Pancreas (tissue), 10 donors: ENCODE measurements around the gene PDZD2. TPM values are rescaled to one million over a fixed set of nuclear protein-coding genes. Genes with fewer than 3 reads are reported as not detected.

Source experiments
- ATAC-seq, 4 donors: fragments of 200-7000 bp; cut with Tn5 transposase; one replicate each; pipeline versions ENCODE4 v1.8.0 to v1.9.1; 2020; ENCODE audit warnings: mild to moderate bottlenecking in 4 of 4, moderate library complexity in 4 of 4
- DNase-seq, 6 donors: peaks; one replicate each; pipeline ENCODE4 v3.0.0-alpha.2; 2020
- FAIRE-seq: peaks from 2 replicates; lab custom pipeline; 2012; peaks lifted over from hg19 to GRCh38; lab: Jason Lieb, UNC
- H3K27ac ChIP-seq, 4 donors: fragments of 200-600 bp; sonication (generic); 1 replicate in 3 of 4; 2 replicates in 1 of 4; pipeline versions ENCODE4 v1.5.0 to v1.8.0; 2020
- H3K27me3 ChIP-seq, 4 donors: fragments of 200-600 bp; one replicate each; pipeline ENCODE4 v1.8.0; 2021
- H3K36me3 ChIP-seq, 3 donors: fragments of 200-600 bp; sonication (generic) in 1 of 3; one replicate each; pipeline versions ENCODE4 v1.5.0 to v1.8.0; 2020 to 2021
- H3K4me1 ChIP-seq, 3 donors: fragments of 200-600 bp; one replicate each; pipeline ENCODE4 v1.8.0; 2021
- H3K4me3 ChIP-seq, 4 donors: fragments of 200-600 bp; sonication (generic) in 2 of 4; one replicate each; pipeline versions ENCODE4 v1.5.0 to v1.8.0; 2020 to 2021
- H3K9me3 ChIP-seq, 4 donors: fragments of 200-600 bp; one replicate each; pipeline ENCODE4 v1.8.0; 2021
- CTCF ChIP-seq, 4 donors: fragments of 200-600 bp; sonication (generic) in 3 of 4; IDR thresholded peaks; one replicate each; pipeline versions ENCODE4 v1.5.0 to v1.8.0; 2021; ENCODE audit warnings: antibody characterized with exemption in 4 of 4
- WGBS, 2 donors: extraction: QIAGEN DNeasy Blood & Tissue Kit; methylation state at CpG; one replicate each; pipeline ENCODE4 v1.1.7; 2013; 5-methylcytosine and 5-hydroxymethylcytosine counted together
- intact Hi-C, 3 donors: fragments of 100-400 bp; cut with DNase I; formaldehyde crosslinking; loops; one replicate each; pipeline versions ENCODE4 v1.11.1 to v1.14.2; 2022
- polyA plus RNA-seq, 2 donors: library from polyadenylated mRNA; stranded (reverse); fragments of 200-250 nt; gene quantifications; one replicate each; pipeline ENCODE4 v1.2.3, GENCODE V29; 2013
- total RNA-seq, 6 donors: library from RNA; stranded (reverse); fragmentation: NEBNext Ultra II Directional in 4 of 6; extraction: Animal tissue kit (Norgen Biotek cat#: 25700) in 4 of 6; gene quantifications; one replicate each; pipeline versions ENCODE4 v1.2.1 to v1.2.4, GENCODE V29; 2021 to 2023
- donor health status: healthy with polysubstance abuse.
- donor health status: DM: no; HTN: no; CAD: no; lungs with moderate emphysema.
- donor health status: DM: no; HTN: no; CAD: no.
- donor health status: control.
- donor health status: control.
- donor health status: Bipolar disorder and iron deficiency.
- donor health status: DM: yes; HTN: yes; CAD: no.
- donor health status: DM: no; HTN: no; CAD: no.
- donor health status: DM: no; HTN: no; CAD: no.
- donor health status: DM: yes; HTN: yes; CAD: no.

PDZD2 gene
- total and polyA plus RNA-seq, 8 donors = 1.4 to 4.5 (median 3.3) TPM

GRCh38 chr5:31995006-31995405, 356.1 kb downstream of the PDZD2 start:
- Histone ChIP-seq H3K4me3 (no peak overlapping the region), H3K9me3 (no peaks in the 10 kb centered on the region), H3K4me1 (no peaks in the 10 kb centered on the region), H3K27me3 (no peaks in the 10 kb centered on the region), H3K27ac (no peak overlapping the region), H3K36me3 (no peaks in the 10 kb centered on the region)
- DNase-seq = no peak
- no peak for TF ChIP-seq CTCF (IDR thresholded peaks at IDR 0.05)
- FAIRE-seq = no peak
- WGBS, 2 donors = 55 to 63% methylated on average over 4 of the region's 4 CpGs
- intact Hi-C loops = no loop called here
- ATAC-seq = no peak

- 70 to 81% methylated on average over 7 of the region's 7 CpGs for WGBS, 2 donors
- FAIRE-seq (no peak), ATAC-seq (no peak), DNase-seq (no peak)
- TF ChIP-seq CTCF (IDR thresholded peaks at IDR 0.05) = no peak
- no peaks in the 10 kb centered on the region for H3K4me1 ChIP-seq
- intact Hi-C loops = no loop called here
- no peak overlapping the region for H3K4me3 ChIP-seq
- H3K27me3 ChIP-seq = no peaks in the 10 kb centered on the region
- H3K36me3 ChIP-seq = no peaks in the 10 kb centered on the region
- no peak overlapping the region for H3K27ac ChIP-seq
- no peaks in the 10 kb centered on the region for H3K9me3 ChIP-seq
Observed at GRCh38 chr5:31995714-31996113, 356.8 kb downstream of the PDZD2 start.

DNA sequence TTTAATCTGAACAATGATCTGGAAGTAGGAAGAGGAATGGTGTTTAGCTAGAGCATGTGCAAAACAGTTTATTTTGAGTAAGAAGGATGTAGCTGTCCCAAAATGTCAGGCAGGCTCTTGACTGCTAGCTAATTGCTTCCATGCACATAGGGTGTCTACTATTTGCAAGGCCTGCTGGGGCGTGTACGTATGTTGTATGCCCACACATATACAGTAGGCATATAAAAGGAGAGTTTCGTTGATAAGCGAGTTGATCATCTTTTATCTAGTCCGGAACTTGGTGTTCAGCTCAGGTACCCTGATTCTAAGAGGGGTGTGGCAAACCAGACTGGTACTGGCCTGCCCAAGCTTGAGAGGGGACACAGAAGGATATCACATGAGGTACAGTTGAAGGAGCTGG, 358.0 kb downstream of the PDZD2 start:
- Histone ChIP-seq H3K27ac (no peak overlapping the region), H3K4me3 (no peak overlapping the region), H3K9me3 (no peaks in the 10 kb centered on the region), H3K27me3 (no peaks in the 10 kb centered on the region), H3K36me3 (no peaks in the 10 kb centered on the region), H3K4me1 (no peaks in the 10 kb centered on the region)
- 74 to 92% methylated on average over 5 of the region's 5 CpGs for WGBS, 2 donors
- no peak for FAIRE-seq
- DNase-seq = no peak
- no peak for ATAC-seq
- intact Hi-C loops = no loop called here
- no peak for TF ChIP-seq CTCF (IDR thresholded peaks at IDR 0.05)

DNA sequence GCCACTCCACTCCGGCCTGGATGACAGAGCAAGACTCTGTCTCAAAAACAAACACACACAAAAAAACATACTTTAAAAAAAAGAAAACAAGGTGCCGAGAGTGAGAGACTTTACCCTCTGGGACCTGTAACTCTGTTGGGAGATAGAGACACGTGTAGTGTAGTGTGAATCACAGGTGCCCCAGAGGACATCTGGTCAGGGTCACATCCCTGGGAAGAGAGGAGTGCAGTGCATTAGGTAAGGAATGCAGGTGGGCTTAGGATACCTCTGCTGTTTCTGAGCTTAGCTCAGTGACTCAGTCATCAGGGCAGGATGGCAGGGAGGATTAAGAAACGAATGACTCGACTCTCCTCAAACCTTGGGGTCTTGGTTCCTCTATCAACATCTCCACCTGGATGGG, 360.5 kb downstream of the PDZD2 start:
- FAIRE-seq = no peak
- no peak overlapping the region for H3K27ac ChIP-seq
- no peak for ATAC-seq

DNA sequence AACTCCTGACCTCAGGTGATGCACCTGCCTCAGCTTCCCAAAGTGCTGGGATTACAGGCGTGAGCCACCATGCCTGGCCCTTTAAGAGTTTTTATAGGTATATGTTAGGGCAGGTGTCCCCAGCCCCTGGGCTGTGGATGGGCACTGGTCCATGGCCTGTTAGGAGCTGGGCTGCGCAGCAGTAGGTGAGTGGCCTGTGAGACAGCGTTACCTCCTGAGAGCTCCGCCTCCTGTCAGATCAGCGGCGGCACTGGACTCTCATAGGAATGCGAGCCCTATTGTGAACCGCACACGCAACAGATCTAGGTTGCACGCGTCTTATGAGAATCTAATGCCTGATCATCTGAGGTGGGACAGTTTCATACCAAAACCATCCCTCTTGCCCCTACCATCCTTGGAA, 361.8 kb downstream of the PDZD2 start:
- Histone ChIP-seq H3K9me3 (no peaks in the 10 kb centered on the region), H3K27ac (no peak overlapping the region), H3K36me3 (no peaks in the 10 kb centered on the region), H3K4me3 (no peak overlapping the region), H3K27me3 (no peaks in the 10 kb centered on the region), H3K4me1 (no peaks in the 10 kb centered on the region)
- ATAC-seq = no peak
- FAIRE-seq = no peak
- 88 to 93% methylated on average over 11 of the region's 11 CpGs for WGBS, 2 donors
- intact Hi-C loops = no loop called here
- TF ChIP-seq CTCF (IDR thresholded peaks at IDR 0.05) = no peak
- DNase-seq = no peak

More for the DNA sequence above, 360.5 kb downstream of the PDZD2 start:
- Histone ChIP-seq H3K36me3 (no peaks in the 10 kb centered on the region), H3K27me3 (no peaks in the 10 kb centered on the region), H3K9me3 (no peaks in the 10 kb centered on the region), H3K4me3 (no peak overlapping the region), H3K4me1 (no peaks in the 10 kb centered on the region)
- 55 to 62% methylated on average over 5 of the region's 5 CpGs for WGBS, 2 donors
- intact Hi-C loops = no loop called here
- DNase-seq = no peak
- TF ChIP-seq CTCF (IDR thresholded peaks at IDR 0.05) = no peak
